HG02678 (cell line): ENCODE data around the gene CACNB2.
A peak's percentile ranks its signal among the peaks of the same experiment; 100 is the strongest.

Experiments used
- ATAC-seq: cut with Tn5 transposase; IDR thresholded peaks from one replicate; pipeline ENCODE4 v1.9.1; 2021; ENCODE audit warnings: mild to moderate bottlenecking, moderate library complexity; ENCODE audit not compliant: unreplicated experiment

CACNB2 gene

DNA sequence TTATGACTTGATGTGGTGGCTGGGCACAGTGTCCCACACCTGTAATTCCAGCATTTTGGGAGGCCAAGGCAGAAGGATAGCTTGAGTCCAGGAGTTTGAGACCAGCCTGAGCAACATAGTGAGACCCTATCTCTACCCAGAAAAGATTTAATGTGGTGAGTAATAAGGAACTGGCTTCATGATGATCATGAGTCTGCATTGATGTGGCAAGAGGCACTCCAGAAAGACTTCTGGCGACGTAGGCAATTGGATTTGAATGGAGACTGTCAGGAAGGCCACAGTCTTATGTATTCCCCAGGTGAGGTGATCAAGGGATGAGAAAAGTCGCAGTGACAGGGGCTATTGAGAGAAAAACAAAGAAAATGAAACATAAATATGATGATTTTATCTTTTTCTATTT lies 138.0 kb downstream of the CACNB2 start:
- ATAC-seq: no peak

DNA sequence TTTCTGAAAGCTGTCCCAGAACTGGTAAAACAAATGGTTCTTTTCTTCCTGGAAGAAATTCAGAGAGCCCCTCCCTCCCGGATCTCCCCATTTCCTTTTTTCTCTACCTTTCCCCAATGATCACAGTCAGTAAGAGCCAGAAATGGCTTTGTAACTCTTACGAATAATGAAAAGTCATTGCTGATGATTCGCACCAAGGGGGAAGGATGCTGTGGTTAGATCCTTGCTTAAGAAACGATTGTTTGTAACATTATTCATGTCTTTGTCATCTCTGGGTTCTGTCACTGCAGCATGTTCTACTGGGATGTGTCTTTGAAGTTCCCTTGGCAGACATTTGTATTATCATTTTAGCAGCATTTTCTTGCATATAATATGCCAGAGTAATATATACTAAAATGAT lies 138.9 kb downstream of the CACNB2 start:
- no peak for ATAC-seq

DNA sequence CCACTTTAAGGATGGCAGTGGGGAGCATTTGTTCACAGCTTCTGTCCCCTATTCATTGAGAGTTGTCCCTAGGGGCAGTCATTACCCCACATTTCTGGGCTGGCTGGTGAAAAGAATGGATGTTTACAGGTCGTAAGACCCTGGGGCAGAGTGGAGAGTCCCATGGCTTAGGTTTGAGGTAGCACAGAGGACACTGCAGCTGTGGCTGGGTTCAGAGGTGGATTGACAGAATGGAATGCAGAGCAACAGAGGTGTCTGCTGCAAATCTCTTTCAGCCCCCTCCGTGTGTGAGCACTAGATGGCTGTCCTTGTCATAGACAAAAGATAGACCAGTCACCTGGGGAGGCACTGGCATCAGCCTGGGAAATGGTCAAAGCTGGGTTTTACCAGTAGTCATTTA lies 141.9 kb downstream of the CACNB2 start:
- ATAC-seq: no peak

DNA sequence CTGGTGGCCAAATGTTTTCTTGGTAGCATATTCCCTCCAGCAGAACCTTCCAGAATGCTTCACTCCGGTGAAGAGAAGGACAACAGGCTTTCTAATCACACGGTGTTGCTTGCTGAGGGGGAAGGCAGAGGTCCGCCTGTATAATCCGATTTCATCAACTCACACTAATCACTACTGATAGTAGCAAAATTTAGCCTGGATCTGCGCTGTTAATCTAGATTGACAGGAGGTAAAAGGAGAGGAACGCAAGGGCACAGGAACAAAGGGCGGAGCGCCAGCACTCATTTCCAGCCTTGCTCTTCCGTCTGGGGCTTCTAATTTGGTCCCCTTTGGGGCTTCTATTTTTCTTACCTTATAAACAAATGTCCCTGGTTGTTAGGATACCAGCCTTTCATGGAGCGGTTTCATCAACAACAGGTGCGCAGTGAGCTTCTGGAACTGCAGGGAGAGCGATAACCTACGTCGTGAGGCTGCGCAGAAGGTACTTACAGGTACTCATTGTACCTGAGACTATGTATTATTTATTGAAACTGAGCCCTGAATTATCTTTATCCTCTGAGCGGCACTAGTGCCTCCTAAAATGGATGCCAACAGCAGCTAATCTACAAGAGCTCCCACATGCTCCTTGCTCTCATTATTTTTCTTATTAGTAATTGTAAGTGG lies 150.6 kb downstream of the CACNB2 start:
- ATAC-seq: no peak

DNA sequence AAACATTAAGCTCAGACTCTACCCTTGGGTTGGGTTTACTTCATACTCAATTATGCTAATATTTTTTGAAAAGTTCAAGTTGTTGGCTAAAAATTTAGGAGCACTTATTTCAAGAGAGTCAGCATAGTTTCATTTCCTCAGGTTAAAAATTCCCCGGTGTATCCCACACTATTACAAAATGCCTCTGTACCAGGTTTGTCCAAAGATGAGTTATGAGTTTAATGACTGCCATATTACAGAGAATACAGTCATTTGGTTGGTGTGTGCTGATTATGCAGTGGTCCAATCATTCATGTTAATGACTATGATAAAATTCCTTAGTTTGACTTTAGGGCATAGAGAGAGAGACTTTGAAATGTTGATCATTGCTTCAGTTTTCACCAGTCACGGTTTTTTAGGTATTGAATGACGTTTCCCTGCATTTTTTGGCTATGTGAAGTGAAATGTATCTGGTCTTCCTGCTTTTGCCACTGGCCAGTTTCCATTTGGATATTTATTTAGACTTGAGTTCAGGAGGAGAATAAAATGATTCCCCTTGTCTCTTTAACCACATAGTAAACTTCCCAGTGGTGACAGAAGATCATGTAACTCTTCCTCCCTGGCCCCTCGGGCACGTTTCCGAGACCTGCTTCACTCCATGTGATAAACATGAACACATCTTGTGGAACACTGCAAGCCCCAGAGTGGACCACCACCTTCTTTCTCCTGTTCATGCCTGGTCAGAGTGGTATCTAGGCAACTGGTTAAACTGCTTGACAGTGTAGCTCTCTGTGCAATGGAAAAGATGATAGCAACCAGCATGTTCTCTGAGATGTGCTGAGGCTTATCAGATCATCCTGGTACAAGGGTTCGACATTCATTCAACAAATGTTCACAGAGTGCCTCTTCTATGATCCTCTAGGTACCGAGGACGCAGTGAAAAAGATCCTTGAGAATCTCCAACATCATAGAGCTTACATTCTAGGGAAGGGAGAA lies 153.6 kb downstream of the CACNB2 start:
- peak; percentile 66 for ATAC-seq

DNA sequence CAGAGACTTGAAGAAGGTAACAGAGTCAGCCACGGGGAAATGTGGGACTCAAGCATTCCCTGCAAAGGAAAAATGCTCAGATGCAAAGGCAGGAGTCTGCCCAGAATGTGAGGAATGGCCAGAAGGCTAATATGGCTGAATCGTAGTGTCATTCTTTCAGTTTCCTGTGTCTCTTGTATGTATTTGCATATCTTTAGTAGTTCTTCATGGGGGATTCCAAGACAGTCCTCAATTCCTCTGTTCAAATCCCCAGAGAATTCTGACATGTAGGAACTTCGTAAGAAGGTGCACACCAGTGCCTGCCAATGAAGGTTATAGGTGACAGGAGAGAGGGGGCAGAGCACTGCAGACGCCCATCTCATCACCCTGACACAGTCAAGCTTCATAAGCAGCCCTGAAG lies 154.4 kb downstream of the CACNB2 start:
- ATAC-seq: no peak

DNA sequence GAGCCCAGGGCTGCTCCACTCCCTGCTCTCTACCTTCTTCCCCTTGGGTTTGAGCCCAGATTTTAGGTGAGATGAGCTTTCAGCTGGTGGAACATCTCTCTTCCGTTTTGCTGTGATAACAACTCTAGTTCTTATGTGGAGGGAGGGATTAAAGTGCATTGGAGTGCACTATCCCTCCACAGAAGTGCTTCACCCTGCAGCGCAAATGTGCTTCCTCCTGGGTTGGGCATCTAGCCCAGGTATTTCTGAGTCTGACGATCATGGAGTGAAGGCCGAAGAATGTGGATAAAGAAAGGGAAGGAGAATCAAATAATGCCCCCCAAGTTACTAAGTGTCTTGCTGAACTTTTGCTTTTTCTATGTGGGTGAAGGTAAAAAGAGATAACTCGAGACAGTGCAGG lies 157.4 kb downstream of the CACNB2 start:
- ATAC-seq: no peak

DNA sequence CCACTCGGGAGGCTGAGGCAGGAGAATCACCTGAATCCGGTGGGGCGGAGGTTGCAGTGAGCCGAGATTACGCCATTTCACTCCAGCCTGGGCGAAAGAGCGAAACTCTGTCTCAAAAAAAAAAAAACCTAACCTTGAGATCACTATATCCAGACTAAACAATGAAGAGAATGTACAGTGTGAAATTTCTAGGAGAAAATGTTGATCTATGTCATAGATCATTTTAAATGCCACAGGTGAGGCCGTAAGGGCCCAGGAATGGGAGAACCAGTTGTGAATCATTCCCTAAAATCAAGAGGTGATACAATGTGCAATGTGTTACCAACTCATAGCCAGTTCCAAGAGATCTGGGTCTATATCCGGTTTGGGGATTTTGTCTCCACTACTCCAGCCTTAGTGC lies 158.0 kb downstream of the CACNB2 start:
- no peak for ATAC-seq

DNA sequence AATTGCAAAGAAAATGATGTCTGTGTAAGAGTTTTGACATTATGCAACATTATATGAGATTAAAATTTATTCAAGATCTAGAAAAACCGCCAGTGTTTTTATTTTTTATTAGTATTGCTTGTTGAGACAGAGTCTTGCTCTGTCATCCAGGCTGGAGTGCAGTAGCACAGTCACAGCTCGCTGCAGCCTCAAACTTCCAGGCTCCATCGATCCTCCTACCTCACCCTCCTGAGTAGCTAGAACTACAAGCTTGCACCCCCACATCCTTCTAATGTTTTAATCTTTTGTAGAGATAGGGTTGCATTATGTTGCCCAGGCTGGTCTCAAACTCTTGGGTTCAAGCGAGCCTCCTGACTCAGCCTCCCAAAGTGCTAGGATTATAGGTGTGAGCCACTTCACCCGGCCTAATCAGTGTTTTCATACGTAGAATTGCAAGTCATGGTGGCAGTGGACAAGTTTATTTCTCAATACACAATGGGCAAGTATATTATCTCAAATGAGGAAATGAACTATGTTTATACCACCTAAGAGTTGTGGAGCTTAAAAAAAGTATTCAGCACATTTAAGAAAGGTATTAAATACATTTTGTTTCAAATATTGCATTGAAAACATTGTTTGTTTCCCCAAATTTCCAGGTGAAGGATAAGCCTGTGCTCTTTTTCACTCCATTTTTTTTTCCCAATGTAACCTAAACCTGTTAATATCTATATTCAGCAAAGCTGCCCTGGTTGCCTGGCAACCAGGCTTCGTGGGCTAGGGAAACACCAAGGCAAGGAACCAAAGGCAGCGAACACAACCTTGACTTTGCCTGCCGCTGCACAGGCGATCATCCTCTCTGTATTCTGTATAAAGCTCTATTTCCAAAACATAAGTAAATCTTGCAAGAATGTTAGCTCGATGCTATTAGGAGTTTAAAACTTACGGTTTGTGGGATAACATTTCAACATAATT lies 163.9 kb downstream of the CACNB2 start:
- ATAC-seq: no peak

DNA sequence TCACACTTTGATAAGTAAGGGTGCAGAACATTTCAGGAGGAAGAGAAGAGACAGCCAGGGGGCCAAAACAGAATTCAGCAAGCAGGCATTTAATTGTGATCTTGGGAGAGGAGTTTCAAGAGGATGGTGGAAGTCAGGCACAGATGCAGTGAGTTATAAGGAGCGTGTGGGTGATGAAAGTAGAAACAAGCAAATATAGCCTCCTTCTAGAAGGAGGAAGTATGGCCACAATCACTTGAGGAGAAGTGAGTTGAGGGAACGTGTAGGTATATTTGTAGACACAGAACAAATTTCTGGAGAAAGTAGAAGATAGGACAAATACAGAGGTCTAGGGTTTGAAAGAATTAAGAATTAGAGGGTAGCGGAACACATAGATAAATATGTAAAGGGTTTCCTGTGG lies 165.8 kb downstream of the CACNB2 start:
- ATAC-seq: no peak

DNA sequence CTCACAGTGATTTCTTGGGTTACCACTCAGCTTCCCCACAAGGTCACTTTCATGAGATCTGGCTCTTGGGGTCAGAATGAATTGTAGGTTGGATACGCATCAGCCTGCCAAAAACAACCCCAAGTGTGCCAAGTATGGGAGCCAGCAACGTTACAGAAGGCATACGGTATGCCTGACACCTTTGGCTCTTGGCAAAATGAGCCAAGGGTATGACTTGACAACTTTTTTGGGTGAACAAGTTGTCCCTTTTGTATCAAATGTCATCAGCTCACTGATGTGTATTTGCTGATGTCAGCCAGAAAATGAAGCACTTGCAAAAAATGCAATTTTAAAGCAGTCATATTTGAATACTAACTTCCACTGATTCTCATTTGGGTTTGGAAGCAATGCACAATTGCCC lies 168.4 kb downstream of the CACNB2 start:
- ATAC-seq: no peak

DNA sequence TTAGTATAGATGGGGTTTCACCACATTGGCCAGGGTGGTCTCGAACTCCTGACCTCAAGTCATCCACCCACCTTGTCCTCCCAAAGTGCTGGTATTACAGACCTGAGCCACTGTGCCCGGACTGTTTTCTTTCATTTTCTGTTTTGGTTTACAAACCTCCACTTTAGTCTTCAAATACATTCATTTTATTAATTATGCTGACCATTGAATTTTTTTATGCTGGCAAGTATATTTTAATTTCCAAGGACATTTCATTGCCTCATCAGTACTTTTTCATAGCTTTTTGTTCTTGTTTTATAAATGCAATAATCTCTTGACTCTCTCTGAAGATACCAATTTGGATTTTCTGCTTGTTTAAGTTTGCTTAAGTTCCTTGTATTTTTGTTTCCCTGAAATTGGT lies 170.5 kb downstream of the CACNB2 start:
- no peak for ATAC-seq

DNA sequence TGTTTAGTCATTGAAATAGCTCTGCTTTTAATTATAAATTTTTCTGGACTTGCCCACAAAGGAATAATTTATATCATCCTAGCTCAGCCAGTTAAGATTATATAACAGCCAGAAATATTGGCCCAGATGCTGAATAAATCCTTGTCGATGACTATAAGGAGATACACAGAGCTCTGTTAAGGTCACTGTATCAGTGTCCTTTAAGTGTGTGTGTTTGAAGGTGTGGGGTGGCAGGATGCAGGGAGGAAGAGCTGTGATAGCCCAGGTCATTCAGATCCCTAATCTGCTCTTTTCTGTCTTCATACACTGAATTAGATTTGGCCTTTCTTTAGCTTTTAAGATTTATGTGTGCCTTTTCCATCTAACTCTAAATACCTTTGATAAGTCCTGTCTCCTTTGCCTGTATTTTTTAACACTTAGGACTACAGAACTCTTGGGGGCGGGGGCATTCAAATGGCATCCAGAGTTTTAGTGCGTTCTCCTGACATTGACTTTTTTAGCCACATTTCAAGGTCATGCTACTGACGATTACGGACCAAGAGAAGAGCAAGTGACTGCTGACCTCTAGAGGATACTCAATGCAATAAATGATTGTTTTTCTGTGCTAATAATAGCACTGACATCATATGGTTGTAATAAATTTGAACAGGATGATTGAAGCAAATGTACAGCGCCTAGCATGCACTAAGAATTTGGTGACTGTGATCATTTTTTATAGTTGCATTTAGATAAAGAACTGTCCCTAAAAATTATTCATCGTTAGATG lies 172.3 kb downstream of the CACNB2 start:
- peak; percentile 76 for ATAC-seq

DNA sequence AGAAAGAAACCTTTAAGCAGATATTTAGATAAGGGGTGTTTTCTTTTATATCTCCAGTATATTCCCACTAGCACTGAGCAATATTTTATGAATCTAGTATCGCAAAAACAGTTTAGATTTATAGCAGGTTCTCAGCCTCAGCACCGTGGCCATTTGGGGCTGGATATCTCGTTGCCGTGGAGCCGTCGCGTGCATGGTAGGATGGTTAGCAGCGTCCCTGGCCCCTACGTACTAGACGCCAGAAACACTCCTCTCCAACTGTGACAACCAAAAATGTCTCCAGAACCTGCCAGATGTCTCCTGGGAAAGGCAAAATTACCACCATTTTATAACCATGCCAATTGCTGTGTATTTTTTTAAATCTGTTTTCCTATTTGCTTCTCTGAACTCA lies 172.9 kb downstream of the CACNB2 start:
- ATAC-seq: no peak

DNA sequence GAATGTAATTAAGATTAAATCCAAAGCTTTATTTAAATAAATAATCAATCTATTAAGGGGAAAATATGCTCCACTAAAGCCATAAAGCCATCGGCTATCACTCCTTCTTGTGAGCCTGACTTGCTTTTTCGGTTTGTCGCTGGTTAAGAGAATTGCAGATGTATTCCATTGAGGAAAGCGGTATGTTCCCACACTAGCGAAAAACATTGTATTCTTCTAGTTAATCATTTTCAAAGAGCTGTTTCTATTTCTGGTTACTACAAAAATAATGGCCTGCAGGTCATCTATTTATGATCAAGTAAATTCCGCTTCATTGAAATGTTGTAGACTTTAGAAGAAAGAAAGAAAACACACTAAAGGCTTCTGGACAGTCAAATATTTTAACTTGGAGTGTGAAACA lies 173.4 kb downstream of the CACNB2 start:
- ATAC-seq: no peak

DNA sequence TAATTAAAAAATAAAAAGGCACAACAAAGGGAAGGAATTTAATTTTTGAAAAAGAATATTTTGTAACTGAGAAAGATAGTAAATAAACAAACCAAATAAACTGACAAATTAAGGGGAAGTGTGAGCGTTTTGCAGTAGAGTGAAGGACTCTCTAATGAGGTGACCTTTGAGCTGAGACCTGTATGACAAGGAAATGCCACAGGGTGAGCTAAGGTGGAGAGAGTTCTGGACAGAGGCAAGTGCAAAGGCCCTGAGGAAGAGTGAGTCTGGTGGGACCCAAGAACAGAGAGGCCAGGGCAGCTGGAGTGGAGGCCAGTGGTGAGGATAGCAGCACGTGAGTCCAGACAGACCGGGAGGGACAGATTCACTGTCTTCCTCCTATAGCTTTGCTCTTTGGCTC lies 179.4 kb downstream of the CACNB2 start:
- no peak for ATAC-seq

DNA sequence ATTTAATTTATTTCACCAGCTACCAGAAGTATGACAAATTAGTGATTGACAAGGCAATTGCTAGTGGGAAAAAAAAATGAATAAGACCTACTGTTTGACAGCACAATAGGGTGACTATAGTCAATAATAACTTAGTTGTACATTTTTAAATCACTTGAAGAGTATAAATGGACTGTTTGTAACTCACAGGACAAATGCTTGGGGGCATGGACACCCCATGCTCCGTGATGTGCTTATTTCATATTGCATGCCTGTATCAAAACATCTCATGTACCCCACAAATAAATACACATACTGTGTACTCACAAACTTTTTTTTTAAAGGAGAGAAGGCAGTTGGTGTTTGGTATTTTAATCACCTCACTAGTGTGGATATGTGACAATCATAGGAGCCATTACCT lies 181.1 kb downstream of the CACNB2 start:
- no peak for ATAC-seq

DNA sequence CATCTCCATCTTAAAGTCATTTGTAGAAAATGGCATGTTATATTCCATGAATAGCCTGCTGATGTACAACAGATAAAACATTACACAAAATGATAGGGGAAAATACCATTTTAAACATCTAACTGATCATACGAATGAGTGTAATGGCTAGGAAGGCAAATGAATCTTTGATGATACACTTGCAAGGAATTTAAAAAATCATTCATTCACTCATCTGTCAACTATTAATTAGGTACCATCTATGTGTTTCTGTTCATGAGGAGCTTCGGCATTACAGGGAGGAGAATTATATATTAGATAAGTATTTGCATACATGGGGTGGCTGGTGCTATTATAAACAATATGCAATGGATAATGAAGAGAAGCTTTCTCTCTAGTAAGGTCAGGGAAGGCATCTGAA lies 183.7 kb downstream of the CACNB2 start:
- ATAC-seq: no peak

DNA sequence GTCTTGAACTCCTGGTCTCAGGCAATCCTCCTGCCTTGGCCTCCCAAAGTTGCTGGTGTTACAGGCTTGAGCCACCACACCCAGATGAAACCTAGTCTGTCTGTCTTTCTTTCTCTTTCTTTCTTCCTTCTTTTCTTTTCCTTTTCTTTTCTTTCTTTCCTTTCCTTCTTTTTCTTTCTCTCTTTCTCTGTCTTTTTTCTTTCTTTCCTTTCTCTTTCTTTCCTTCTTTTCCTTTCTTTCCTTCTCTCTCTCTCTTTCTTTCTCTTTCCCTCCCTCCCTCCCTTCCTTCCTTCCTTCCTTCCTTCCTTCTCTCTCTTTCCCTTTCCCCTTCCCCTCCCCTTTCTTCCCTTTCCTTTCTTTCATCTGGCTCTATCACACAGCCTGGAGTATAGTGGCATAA lies 185.2 kb downstream of the CACNB2 start:
- ATAC-seq: no peak

DNA sequence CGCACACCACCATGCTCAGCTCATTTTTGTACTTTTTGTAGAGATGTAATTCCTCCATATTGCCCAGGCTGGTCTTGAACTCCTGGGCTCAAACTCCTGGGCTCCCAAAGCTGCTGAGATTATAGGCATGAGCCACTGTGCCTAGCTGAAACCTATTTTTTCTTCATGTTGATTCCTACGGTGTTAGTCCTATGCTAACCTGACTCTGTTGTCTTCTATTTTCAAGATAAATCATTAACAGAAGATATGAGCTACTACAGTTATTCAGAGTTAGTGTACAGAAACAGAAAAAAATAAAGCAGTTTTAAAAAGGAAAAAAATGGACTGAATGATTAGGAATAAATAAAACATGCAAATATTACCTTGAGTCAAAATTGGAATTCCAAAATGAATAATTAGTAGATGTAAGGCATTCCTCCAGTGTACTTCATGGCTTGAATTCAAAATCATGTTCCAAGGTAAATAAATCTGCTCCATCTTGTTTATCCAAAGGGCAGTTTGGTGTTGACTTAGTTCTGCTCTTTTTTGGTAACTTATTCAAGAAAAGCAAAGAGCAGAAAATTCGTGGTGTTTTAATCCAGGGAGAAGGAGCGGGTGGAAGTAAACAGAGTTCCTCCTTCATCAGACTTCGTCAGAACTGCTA lies 185.8 kb downstream of the CACNB2 start:
- no peak for ATAC-seq
